Osteocyte (in vitro differentiated cells): Measurements from ENCODE around the gene ZBTB16. TPM values are rescaled to one million over a fixed set of nuclear protein-coding genes. Genes with fewer than 3 reads are reported as not detected.

Experiments
- DNase-seq: peaks from one replicate; pipeline ENCODE4 v3.0.0; 2021; ENCODE audit warnings: mixed read lengths; ENCODE audit not compliant: unreplicated experiment; ENCODE audit errors: extremely low spot score
- H3K27ac Mint-ChIP-seq: one replicate; pipeline ENCODE4 v1.8.0; 2021; ENCODE audit warnings: mild to moderate bottlenecking, mixed read lengths; ENCODE audit not compliant: unreplicated experiment
- H3K27me3 Mint-ChIP-seq: one replicate; pipeline ENCODE4 v1.8.0; 2021; ENCODE audit warnings: mixed read lengths; ENCODE audit not compliant: unreplicated experiment
- H3K36me3 Mint-ChIP-seq: one replicate; pipeline ENCODE4 v1.8.0; 2021; ENCODE audit warnings: mixed read lengths; ENCODE audit not compliant: unreplicated experiment
- H3K4me1 Mint-ChIP-seq: one replicate; pipeline ENCODE4 v1.8.0; 2021; ENCODE audit warnings: mixed read lengths; ENCODE audit not compliant: unreplicated experiment
- H3K4me3 Mint-ChIP-seq: one replicate; pipeline ENCODE4 v1.8.0; 2021; ENCODE audit warnings: mild to moderate bottlenecking, moderate library complexity, mixed read lengths; ENCODE audit not compliant: unreplicated experiment
- H3K9me3 Mint-ChIP-seq: one replicate; pipeline ENCODE4 v1.8.0; 2021; ENCODE audit warnings: mixed read lengths; ENCODE audit not compliant: unreplicated experiment
- total RNA-seq: library from RNA; stranded (reverse); gene quantifications from 2 replicates; pipeline ENCODE4 v1.2.1, GENCODE V29; 2021
- TF ChIP-seq, protein P1 (sequence below): fragments of 200-600 bp; sonication (generic); IDR thresholded peaks from 2 replicates; pipeline ENCODE4 v1.5.0; 2021; ENCODE audit warnings: antibody characterized with exemption, mild to moderate bottlenecking, moderate library complexity

The ZBTB16 gene
- total RNA-seq, 1 donor from 2014 or later: 20.3 TPM

DNA sequence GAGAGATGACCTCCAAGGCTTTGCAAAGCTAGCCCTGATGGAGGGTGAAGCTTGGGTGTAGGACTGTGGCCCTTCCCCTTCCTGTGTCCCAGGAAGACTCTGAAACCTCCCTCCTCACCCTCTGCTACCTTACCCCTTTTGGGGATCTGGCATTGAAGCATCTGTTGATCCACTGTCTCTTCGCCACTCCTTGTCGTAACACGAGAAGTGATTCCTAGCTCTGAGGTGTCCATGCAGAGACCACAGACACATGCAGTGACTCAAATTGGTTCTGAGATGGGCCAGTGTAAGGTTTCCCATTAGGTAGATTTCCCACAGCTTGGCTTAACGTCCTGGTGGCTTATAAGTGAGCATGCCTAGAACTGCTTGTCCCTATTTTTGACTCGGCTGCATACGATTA, 101.4 kb downstream of the ZBTB16 start:
- Mint-ChIP-seq H3K27me3 (no peaks in the 10 kb centered on the region), H3K36me3 (peaks cover 11% of the 10 kb centered on the region), H3K27ac (peak overlapping the region; percentile 99), H3K4me1 (peaks cover 81% of the 10 kb centered on the region), H3K9me3 (no peaks in the 10 kb centered on the region), H3K4me3 (peak overlapping the region; percentile 55)
- TF ChIP-seq, protein P1, sequence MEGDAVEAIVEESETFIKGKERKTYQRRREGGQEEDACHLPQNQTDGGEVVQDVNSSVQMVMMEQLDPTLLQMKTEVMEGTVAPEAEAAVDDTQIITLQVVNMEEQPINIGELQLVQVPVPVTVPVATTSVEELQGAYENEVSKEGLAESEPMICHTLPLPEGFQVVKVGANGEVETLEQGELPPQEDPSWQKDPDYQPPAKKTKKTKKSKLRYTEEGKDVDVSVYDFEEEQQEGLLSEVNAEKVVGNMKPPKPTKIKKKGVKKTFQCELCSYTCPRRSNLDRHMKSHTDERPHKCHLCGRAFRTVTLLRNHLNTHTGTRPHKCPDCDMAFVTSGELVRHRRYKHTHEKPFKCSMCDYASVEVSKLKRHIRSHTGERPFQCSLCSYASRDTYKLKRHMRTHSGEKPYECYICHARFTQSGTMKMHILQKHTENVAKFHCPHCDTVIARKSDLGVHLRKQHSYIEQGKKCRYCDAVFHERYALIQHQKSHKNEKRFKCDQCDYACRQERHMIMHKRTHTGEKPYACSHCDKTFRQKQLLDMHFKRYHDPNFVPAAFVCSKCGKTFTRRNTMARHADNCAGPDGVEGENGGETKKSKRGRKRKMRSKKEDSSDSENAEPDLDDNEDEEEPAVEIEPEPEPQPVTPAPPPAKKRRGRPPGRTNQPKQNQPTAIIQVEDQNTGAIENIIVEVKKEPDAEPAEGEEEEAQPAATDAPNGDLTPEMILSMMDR: no peak
- DNase-seq: no peak

DNA sequence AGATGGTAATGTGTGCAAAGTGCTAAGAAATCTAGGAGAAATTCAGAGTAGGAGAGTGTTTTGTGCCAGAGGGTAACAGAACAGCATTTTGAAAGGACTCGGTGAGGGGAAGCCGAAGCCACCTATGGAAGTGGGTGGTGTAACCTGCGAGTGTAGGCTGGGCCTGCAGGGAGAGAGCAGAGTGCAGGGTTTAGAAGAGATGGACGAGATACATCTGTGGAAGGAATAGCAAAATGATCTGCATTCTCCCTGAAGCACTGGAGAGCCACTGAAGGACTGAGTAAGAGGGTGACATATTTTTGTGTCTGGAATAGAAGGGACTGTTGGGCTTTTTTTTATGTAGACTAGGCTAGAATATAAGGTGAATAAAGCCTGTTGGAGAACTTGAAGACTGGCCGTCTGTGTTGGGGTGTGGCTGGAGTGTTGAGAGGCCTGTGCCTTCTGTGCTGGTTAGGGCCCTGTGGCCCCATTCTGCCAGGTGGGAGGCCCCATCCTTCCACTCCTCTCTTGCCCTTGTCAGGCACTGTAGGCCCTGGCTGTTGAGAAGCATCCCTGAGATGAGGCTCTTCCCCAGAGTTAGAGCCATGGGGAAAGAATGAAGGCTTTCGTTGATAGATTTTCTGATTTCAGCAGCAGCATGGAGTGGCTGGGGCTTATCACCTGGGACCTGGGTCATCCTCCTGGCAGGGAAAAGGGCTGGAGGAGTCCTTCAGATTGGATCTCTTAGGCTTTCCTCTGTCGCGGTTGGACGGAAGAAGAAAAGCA, 102.2 kb downstream of the ZBTB16 start:
- no peaks in the 10 kb centered on the region for H3K27me3 Mint-ChIP-seq

DNA sequence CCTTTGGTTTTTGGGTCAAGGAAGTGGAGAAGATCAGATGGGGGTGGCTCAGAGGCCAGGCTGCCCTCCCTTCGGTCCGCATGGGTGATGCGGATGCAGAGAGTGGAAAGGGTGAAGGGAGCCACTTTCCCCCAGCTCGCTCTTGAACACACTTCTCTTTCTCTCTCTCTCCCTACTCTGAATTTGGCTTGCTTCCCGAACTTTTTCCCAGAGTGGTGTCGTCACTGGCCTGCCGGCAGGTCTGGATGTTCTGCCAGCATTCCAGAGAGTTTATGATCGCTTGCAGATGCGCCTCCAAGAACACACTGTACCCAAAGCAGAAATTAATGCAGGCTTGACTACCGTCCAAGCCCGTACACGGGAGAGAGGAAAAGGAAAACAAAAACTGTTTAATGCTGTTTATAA, 103.2 kb downstream of the ZBTB16 start:
- no peaks in the 10 kb centered on the region for H3K27me3 Mint-ChIP-seq
- H3K4me3 Mint-ChIP-seq: peak overlapping the region; percentile 66
- peak overlapping the region; percentile 99 for H3K27ac Mint-ChIP-seq
- DNase-seq: peak; percentile 96
- H3K36me3 Mint-ChIP-seq: no peaks in the 10 kb centered on the region
- no peaks in the 10 kb centered on the region for H3K9me3 Mint-ChIP-seq
- TF ChIP-seq, protein P1: no peak
- peaks cover 97% of the 10 kb centered on the region for H3K4me1 Mint-ChIP-seq

More for the DNA sequence above, 102.2 kb downstream of the ZBTB16 start:
- peaks cover 5% of the 10 kb centered on the region for H3K36me3 Mint-ChIP-seq
- DNase-seq: no peak
- no peaks in the 10 kb centered on the region for H3K9me3 Mint-ChIP-seq
- H3K27ac Mint-ChIP-seq: peak overlapping the region; percentile 99
- H3K4me1 Mint-ChIP-seq: peaks cover 89% of the 10 kb centered on the region
- H3K4me3 Mint-ChIP-seq: peak overlapping the region; percentile 39
- TF ChIP-seq, protein P1: no peak

DNA sequence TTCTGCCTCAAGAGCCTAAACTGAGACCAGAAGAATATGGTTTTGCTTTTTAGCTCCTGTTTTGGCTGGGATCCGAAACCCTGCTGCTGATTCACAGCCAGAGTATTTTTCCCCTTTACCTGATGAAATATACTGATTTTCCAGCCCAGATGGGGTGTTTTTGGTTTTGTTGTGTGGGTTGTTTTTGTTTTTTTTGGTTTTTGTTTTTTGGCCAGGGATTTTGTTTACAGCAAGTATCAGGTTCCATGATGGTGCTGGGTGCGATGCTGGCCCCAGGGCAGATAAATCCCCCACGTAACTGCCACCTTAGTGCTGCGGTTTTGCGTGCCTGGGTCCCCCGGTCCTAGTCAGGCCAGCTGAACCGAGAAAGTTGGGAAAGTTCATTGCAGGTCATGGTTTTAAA, 103.7 kb downstream of the ZBTB16 start:
- Mint-ChIP-seq H3K27ac (peak overlapping the region; percentile 99), H3K27me3 (no peaks in the 10 kb centered on the region), H3K4me1 (peaks cover 97% of the 10 kb centered on the region)

DNA sequence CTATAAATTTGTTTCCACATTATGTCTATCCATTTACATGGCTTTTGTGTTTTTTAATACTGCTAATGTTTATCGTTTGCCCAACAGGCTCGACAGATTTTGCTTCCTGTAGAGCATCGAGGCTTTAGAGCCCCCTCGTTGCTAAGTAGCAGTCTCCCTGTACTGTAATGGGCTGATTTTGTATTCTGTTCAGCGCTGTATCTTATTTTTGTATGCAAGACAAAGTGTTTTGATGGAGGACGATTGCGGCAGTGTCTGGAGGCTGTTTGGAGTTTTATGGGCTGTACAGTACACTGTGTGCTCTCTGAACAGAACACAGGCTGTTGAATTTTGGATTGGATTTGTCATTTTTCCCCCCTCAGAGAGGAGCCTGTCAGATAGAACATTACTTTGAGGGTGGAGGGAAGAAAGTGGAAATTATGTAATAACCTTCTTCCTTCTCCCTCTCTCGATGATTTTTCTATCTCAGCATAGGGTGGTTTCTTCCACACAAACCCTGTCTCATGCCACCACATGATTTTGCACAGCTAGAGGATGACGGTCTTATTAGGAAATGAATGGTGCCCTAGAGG, 104.4 kb downstream of the ZBTB16 start:
- Mint-ChIP-seq H3K9me3 (no peaks in the 10 kb centered on the region), H3K27me3 (no peaks in the 10 kb centered on the region), H3K36me3 (no peaks in the 10 kb centered on the region), H3K27ac (peak overlapping the region; percentile 99), H3K4me1 (peaks cover 99% of the 10 kb centered on the region), H3K4me3 (peak overlapping the region; percentile 66)
- TF ChIP-seq, protein P1: no peak
- no peak for DNase-seq

More for the DNA sequence above, 103.7 kb downstream of the ZBTB16 start:
- H3K36me3 Mint-ChIP-seq: no peaks in the 10 kb centered on the region
- H3K4me3 Mint-ChIP-seq: peak overlapping the region; percentile 66
- no peaks in the 10 kb centered on the region for H3K9me3 Mint-ChIP-seq
- no peak for DNase-seq
- TF ChIP-seq, protein P1: no peak
